ENCODE data around the gene CTSL.

CTSL gene

DNA sequence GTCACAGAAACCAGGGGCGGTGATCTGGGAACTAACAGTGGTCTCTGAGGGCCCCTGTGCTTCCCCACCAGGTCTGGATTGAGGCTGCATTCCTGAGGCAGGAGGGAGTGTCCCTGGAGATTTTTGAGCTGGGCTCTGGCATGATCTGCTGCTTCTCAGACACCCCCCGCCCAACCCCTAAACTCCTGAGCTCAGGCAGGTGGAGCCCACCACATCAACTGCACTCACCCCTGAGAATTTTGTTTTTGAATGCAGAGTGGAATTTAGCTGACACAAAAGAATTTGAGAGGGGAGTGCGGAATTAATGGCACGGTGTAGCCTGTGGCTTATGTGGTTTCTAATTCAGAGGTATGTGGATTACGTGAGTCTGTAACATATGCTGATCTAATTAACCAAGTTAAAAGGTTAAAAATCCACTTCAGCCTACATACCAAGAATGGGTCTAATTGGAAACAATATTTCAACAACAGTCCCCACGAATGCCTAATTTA lies 23.9 kb upstream of the CTSL start:
- no peak for DNase-seq

DNA sequence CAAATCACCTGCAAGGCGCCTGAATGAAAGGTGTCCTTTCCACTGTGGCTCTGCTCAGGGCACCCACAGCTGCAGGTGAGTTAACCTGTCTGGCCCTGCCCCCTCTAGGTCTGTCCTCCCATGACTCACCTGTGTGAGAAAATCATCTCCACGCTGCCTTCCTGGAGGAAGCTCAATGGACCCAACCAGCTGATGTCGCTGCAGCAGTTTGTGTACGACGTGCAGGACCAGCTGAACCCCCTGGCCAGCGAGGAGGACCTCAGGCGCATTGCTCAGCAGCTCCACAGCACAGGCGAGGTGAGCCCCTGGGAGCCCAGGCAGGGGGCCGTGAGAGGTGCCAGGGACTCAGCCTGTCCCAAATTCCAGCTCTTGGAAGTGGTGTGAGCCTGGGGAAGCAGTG lies 23.0 kb upstream of the CTSL start:
- no peak for DNase-seq

DNA sequence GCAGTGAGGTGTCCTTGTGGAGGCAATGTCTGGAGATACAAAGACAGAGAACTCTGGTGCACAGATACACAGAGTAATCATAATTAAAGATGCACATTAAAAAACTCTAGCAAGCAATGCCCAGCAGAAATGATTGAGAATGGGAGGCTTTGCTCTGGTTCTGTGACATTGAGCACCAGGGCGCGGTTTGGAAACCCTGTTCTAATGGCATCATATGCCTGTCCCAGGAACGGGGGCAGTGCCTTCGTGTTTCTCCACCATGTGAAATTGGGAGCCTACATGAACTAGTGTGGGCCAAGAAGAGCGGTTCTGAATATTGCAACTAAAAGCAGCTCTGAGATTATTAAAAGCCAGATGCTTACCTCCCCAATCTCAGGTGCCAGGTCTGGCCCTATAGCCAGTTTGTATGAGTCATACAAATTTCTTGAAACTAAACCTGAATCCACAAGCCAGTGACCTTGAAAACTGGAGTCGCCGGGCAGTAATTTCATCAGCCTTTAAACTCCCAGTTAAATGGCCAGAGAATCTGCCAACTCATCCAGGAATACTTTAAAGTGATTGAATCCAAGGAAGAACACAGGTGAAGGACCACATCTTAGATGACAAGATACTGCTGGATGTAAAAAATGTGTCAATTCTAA lies 22.2 kb upstream of the CTSL start:
- DNase-seq, result no peak

- DNase-seq, result no peak
These were observed 21.6 kb upstream of the CTSL start for GRCh38 chr9:87704342-87704741.

DNA sequence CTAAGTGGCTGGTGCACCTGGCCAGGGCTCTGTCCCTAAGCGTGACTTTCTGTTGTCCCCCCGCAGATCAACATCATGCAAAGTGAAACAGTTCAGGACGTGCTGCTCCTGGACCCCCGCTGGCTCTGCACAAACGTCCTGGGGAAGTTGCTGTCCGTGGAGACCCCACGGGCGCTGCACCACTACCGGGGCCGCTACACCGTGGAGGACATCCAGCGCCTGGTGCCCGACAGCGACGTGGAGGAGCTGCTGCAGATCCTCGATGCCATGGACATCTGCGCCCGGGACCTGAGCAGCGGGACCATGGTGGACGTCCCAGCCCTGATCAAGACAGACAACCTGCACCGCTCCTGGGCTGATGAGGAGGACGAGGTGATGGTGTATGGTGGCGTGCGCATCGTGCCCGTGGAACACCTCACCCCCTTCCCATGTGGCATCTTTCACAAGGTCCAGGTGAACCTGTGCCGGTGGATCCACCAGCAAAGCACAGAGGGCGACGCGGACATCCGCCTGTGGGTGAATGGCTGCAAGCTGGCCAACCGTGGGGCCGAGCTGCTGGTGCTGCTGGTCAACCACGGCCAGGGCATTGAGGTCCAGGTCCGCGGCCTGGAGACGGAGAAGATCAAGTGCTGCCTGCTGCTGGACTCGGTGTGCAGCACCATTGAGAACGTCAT lies 19.7 kb upstream of the CTSL start:
- DNase-seq, result no peak

DNA sequence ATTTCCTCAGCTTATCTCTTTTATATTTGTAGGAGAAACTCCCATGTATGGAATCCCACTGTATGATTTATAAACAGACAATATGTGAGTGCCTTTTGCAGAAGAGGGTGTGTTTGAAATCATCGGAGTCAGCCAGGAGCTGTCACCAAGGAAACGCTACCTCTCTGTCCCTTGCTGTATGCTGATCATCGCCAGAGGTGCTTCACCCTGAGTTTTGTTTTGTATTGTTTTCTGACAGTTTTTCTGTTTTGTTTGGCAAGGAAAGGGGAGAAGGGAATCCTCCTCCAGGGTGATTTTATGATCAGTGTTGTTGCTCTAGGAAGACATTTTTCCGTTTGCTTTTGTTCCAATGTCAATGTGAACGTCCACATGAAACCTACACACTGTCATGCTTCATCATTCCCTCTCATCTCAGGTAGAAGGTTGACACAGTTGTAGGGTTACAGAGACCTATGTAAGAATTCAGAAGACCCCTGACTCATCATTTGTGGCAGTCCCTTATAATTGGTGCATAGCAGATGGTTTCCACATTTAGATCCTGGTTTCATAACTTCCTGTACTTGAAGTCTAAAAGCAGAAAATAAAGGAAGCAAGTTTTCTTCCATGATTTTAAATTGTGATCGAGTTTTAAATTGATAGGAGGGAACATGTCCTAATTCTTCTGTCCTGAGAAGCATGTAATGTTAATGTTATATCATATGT lies 18.0 kb upstream of the CTSL start:
- DNase-seq, result no peak

DNA sequence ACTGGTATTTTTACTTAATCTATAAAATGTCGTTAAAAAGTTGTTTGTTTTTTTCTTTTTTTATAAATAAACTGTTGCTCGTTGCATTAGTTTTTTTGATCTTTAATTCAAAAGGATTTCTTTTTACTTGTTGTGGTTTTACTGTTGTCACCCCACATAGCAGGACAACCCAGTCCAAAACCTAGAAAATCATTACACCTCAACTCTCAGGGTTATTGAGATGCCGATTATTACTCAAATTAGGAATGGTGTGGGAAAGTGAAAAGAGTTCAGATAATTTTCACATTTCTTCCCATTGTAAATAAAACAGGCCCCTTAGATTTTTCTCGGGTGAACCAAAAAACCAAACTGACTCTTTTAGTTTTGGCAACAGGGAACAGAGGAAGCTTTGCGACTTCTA lies 17.4 kb upstream of the CTSL start:
- DNase-seq, result no peak

DNA sequence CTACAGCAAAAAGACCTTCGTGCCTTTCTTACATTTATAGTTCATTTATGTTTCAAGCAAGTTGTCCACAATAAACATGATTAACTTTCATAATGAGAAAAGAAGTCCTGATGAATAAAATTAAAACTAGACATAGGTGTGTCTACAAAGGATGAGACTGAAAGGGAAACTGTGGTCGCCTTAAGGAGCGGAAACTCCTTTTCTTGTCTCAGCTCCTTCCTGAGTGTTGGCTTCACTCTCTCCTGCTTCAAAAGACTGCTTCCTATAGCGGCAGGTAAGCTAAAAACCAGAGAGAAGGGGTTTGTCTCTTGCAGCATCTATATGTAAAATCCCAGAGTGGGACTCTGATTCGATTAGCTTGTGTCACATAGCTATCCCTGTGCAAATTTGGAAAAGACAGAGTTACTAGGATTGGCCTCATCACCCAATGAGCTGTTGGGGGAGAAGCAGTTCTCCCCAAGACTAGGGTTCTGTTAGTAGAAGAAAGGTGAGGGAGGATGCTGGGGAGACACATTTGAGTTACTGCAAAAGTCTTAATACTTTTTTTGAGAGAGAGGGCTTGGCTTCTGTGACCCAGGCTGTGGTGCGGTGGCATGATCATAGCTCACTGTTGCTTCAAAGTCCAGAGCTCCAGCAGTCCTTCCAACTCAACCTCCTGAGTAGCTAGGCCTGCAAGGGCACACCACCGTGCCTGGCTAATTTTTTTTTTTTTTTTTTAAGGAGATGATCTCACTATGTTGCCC lies 16.8 kb upstream of the CTSL start:
- DNase-seq, result no peak

GRCh38 chr9:87710443-87710842 lies 15.5 kb upstream of the CTSL start:
- no peak for DNase-seq

DNA sequence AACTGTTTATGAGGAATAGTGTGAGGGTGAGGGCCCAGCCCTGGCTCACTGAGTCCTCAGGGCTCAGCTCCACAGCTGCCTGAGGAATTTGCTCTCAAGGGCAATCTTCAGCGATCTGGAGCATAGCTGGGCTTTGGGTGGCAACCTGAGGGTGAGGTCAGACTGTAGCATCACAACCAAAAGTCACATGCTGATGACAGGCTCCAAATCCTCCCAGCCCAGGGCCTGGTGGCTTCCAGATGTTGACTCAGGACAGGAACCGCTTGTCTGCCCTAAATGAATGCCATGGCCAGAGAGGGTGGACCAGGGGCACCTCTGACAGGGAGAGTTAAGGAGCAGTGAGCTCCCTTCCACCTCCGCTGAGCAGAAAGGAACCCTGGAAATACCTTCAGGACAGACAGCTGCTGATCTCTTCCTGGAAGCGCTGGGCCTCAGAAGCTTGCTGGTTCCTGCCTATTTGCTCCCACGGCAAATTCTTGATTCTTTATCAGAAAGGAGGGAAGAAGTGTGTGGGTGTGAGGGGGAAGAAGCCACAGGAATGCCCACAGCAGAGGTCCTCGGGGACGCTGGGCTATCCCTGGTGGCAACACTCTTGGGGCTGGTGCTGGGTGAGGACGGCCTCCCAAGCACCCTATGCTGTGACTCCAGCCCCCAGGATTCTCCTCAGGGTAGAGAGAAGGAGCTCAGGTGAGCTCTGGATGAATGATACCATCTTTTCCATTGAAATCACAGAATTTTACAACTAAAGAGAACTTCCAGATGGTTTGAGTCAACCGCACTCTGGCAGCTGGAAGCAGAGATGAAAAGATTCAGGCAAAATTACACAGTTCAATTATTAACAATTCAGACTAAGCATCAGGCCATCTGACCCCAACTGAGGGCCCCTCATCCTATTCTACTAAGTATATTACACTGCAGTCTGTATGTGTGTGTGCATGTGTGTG lies 13.8 kb upstream of the CTSL start:
- DNase-seq, result no peak

DNA sequence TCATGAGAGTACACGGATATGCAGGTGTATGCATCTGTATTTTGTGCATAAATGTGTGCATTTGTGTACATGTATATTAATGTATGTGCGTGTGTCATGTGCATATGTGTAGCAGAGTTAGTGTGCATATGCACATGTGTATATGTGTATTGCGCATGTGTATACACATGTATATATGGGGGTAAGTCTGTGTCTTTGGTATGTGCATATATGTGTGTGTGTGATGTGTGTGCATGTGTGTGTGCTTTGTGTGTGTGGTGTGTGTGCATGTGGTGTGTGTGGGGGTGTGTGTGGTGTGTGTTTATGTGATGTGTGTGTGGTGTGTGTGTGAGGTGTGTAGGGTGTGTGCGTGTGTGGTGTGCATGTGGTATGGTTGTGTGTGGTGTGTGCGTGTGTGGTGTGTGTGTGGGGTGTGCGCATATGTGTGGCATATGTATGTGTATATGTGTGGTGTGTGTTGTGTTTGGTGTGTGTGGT lies 13.1 kb upstream of the CTSL start:
- DNase-seq, result no peak

- no peak for DNase-seq
These were observed 12.5 kb upstream of the CTSL start for GRCh38 chr9:87713278-87713987.

- DNase-seq, result no peak
These were observed 12.0 kb upstream of the CTSL start for GRCh38 chr9:87713988-87714330.

DNA sequence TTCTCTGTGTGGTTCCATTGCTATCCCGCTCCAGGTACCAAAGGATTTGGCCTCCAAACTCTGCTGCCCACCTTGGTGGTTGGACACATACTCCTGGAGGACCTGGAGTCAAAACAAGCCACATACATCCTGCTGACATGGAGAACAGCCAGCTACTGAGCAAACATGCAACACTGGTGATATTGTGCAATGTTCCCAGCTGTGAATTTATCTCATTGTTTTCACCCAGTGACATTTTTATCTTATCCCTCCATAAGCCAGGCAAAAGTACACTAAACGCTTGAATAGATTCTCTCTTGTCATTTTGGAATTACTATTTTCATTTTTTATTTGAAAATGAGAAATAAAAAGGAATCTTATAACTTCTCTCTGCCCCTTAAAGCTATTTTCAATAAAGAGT lies 11.1 kb upstream of the CTSL start:
- no peak for DNase-seq

DNA sequence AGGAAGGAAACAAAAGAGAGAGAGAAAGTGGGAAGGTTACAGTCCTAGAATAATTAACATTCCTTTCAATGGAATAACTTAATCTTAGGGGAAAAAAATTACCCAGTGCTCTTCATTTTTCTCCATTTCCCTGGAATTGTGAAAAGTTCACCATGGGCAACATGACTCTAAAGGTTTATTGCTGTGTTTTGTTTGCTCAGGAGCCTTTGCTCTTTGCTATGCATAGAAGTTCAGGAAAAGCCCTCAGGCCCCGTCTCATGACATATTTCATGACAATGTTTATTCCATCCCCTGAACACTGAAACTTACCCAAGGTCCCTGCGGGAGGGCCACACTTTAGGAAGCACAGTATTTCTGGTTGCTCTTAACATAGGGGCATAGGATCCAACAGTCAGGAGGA lies 9.8 kb upstream of the CTSL start:
- DNase-seq, result no peak

DNA sequence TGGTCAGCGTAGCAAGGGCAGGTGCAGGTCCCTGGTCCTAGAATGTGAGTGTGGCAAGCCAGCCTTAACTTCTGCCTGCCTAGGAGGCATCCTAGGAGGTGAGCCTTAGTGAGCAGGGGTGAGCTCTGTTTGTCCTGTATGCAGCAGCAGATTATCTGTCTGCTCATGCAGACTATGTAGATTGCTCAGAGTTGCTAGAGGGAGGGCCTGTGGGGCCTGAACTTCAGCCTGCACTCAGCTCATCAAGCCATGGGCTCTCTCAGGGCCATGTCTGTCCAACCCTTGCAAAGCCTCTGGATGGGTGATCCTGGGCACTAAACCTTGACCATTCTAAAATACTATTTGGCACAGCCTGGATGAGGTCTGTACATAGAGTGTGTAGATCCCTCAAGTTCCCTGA lies 8.5 kb upstream of the CTSL start:
- DNase-seq, result no peak

- no peak for DNase-seq
These were observed 7.7 kb upstream of the CTSL start for GRCh38 chr9:87718231-87718630.

DNA sequence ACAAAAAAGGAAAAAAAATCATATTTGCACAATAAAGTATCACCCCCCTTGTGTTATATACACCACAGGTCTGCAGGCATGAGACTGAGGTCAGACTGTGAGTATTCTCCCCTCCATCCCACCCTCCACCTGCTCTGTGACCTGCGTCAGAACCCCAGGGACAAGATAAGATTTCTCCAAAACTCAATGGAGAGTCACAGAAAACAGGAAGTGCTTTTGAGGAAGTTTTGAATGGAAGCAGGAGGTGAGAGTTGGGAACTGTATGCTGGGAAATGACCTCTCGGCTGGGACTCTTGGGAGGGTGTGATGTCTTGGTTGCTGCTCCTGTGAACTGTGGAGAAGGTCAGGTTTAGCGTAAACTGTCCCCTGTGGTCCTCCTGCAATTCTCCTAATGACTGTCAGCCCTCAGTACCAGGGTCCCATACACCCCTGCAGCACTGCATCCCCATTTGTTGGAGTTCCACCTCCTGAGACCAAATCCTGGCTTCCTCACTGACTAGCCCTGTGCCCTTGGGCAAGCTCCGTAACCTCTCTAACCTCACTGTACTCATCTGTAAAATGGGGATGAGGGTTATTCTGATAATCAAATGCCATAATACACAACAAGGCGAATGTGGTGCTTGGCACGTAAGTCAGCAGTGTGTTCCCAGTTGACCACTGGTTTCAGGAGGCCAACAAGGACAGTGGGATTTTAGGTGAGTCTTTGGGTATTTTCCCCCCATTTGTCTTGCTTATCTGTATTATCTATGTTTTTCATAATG lies 6.9 kb upstream of the CTSL start:
- DNase-seq, result no peak

GRCh38 chr9:87720173-87720572 lies 5.7 kb upstream of the CTSL start:
- no peak for DNase-seq

- DNase-seq, result no peak
These were observed 3.4 kb upstream of the CTSL start for GRCh38 chr9:87722393-87723088.

All from COR-L47 (cell line).